SW 1271 (cell line): ENCODE data around the gene KLK12.

ENCODE experiments used
- DNase-seq, 2 experiments: peaks; one replicate each; lab custom pipeline; 2025; lab: John Stamatoyannopoulos, UW

The KLK12 gene

DNA sequence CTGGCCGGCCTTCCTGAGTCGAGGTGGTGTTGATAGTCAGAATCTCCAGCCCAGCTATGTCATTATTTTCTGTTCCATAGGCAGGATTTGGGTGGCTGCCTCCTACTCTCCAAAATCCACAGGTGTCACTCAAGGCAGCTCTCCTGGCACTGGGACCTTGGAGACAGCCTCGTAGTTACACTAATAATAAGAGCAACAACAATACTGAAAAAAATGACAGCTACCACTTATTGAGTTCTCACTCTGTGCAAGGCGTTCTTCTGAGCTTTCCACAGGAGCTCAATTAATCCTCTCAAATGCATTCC is 12.2 kb upstream of the KLK12 start:
- DNase-seq: no peak

DNA sequence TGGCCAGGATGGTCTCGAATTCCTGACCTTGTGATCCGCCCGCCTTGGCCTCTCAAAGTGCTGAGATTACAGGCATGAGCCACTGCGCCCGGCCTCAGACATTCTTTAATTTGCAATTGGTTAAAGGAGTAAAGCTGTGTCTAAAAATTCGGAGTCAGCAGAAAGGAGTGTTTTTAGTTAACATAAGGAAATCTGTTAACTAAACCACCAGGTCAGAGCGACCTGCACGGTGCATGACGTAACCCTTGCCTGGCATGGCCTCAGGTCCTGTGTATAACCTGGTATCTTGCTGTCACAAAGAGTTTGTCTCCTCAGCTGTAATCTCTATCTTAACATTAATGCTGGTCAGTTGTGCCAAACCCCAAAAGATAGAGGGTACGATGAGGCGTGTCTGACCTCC is 9.5 kb upstream of the KLK12 start:
- no peak for DNase-seq

- DNase-seq: no peak
These were observed 8.7 kb upstream of the KLK12 start for GRCh38 chr19:51043497-51043896.

DNA sequence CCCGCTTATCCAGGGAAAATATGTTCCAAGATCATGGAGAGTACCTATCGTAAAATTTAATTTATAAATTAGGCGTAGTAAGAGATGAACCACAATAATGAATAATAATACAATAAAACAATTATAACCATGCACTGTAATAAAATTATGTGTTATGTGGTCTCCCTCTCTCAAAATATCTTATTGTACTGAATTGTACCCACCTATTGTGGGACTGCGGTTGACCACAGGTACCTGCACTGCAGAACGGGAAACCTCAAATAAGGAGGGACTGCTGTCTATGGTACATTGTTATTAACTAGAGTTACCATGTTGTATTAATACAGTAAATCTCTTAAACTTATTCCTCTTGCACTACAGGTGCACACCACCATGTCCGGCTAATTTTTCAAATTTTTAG is 5.3 kb upstream of the KLK12 start:
- DNase-seq: no peak

GRCh38 chr19:51036519-51036918 is 1.7 kb upstream of the KLK12 start:
- no peak for DNase-seq

DNA sequence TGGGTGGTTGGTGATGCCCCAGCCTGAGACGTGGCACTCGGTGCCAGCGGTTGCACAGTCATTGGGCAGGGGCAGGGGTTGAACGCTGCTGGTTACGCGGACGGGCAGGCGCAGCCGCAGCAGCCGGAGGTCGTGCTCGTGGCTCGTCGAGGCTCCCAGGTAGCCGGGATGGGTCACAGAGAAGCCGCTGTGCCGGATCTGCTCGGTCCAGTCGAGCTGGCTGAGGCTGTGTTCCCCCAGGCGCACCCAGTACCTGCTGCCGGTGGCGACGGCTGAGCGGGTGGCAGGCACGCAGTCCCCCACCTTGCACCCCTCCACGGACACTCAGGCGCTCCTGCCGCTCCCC is 2.9 kb downstream of the KLK12 start:
- DNase-seq: no peak

- no peak for DNase-seq
These were observed 3.5 kb downstream of the KLK12 start for GRCh38 chr19:51031220-51031879.

- DNase-seq: no peak
These were observed 4.2 kb downstream of the KLK12 start for GRCh38 chr19:51030631-51031030.

- DNase-seq: no peak
These were observed 5.1 kb downstream of the KLK12 start for GRCh38 chr19:51029718-51030117.

GRCh38 chr19:51027873-51028272 is 6.9 kb downstream of the KLK12 start:
- DNase-seq: no peak

DNA sequence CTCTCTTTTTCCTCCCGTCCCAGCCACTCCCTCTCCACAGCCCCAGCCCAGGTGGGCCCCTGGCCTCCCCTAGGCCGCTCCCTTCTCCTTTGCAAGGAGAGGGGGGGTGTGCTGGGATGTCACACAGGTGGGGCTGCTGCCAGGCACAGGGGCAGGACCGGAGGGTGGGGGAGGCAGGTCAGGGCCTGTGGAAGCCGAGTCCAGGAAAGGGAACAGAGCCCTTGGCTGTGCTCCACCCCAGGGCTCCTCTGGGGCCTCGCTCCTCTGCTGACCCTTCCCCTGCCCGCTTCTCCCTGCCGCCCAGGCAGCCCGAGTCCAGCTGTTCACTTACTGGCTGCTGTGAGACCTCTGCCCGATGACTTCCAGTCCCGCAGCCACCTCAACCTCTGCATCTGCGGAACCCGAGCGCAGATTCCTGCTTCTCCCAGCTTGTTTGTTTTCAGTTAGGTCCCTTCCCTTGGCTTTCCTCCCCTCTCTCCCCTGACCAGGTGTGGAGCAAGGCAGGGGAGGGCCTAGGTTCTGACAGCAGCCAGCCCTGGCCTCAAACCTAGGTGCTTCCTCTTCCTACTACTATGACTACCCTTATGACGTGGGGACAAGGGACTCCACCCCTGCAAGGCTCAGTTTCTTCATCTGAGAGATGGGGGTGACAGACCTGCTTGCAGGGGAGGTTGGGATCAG is 7.5 kb downstream of the KLK12 start:
- DNase-seq: no peak

GRCh38 chr19:51026554-51026831 is 8.3 kb downstream of the KLK12 start, which contains the start of gene KLK11:
Gene KLK11 (minus strand): TSS chr19:51026616. CDS start chr19:51025631, 985 bp downstream.
- no peak for DNase-seq

DNA sequence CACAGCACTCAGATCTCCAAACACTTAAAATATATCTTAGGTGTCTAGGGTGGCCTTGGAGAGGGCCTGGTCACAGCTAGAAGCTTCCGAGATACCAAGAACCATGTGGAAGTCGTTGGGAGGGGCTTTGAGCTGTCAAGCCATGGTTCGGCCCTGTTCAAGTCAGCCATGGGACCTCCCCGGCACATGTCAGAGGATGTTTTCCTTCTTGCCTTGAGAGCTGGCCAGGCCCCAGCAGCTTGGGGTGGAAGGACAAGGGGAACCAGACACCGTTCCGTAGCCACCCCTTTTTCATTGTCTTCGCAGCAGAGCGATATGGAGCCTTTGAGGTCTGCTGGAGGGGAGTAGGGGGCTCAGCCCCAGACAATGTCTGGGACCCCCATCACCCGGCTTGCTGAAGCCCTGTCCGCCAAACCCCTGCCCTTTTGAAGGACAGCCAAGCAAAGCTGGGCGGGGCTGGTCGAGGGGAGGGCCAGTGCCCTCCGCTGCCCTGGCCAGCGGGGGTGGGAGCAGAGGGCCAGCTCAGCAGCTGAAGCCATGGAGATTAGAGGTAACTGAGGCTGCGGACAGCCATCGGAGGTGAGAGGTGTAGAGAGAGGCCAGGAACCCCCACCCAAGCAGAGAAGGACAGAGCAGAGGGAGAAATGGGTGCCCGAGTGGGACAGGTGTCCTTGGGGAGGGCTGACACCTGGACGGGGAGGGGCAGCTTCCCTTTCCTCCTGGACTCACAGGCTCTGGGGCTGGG is 8.8 kb downstream of the KLK12 start:
- no peak for DNase-seq

DNA sequence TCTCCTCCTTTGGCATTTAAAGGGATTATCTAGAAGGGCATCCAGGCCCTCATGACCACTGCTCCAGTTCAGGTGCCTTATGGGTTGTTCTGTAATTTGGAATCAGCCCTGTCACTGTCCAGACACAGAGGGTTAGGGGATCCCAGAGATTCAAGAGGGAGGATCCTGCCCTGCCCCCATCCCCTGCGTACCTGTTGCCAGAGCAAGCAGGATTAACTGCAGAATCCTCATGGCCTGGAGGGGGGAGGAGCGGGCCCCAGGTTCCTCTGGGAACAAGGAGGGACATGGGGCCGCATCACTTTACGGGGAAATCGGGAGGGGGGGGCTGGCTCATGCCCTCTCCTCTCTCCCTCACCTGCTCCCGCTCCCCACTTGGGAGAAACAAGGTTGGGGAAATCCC is 9.4 kb downstream of the KLK12 start:
- no peak for DNase-seq

- no peak for DNase-seq
These were observed 9.9 kb downstream of the KLK12 start for GRCh38 chr19:51024924-51025323.

- DNase-seq: no peak
These were observed 10.9 kb downstream of the KLK12 start for GRCh38 chr19:51023946-51024345.

- no peak for DNase-seq
These were observed 12.3 kb downstream of the KLK12 start for GRCh38 chr19:51022526-51022925.

DNA sequence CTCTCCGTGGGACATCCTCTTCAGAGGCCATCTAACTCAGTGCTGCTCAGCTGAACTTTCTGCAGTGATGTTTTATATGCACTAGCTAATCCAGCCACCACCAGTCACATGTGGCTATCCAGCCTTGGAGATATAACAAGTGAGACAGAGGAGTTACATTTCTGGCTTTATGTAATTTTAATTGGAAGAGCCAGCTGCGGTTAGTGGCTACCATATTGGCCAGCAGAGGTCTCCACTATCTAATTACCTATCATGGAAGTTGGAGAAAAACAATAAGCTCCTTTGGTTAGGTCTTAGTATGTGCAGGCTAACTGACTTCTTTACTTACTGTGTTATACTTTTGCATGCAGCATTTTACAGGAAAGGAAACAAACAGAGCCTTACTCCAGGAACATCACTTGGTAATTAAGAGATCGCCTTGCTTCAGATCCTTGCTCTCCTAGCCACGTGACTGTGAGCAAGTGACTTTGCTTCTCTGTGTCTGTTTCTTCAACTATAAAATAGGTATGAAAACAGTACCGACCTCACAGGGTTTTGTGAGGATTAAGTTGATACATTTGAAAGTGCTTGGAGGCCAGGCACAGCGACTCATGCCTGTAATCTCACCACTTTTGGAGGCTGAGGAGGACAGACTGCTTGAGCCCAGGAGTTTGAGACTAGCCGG is 13.7 kb downstream of the KLK12 start:
- DNase-seq: peak in 1 of 2 experiments; percentile 59

DNA sequence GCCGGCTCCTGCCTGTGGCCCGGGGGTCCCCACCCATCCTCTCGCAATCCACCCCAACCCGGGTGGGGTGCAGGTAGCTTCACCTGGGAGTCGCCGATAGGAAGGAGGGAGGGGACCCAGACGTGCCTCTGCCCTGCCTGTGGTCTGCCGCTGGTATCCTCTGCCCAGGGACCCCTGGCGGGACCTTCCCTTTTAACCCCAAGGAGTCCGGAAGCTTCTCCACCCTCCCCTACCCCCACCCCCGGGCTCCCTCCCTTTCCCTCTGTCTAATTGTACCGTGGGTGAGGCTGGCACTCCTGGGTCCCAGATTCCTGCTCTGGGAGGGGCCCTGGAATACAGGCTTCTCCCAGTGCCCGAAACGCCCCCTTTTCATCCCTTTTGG is 15.3 kb downstream of the KLK12 start, which contains the start of gene KLK10:
TSS of gene KLK10 (minus strand) at position 166 of the 382 bp plus-strand sequence. CDS start 579 bp downstream, outside the sequence.
- no peak for DNase-seq

GRCh38 chr19:51018745-51019543 is 15.9 kb downstream of the KLK12 start:
- DNase-seq: no peak

DNA sequence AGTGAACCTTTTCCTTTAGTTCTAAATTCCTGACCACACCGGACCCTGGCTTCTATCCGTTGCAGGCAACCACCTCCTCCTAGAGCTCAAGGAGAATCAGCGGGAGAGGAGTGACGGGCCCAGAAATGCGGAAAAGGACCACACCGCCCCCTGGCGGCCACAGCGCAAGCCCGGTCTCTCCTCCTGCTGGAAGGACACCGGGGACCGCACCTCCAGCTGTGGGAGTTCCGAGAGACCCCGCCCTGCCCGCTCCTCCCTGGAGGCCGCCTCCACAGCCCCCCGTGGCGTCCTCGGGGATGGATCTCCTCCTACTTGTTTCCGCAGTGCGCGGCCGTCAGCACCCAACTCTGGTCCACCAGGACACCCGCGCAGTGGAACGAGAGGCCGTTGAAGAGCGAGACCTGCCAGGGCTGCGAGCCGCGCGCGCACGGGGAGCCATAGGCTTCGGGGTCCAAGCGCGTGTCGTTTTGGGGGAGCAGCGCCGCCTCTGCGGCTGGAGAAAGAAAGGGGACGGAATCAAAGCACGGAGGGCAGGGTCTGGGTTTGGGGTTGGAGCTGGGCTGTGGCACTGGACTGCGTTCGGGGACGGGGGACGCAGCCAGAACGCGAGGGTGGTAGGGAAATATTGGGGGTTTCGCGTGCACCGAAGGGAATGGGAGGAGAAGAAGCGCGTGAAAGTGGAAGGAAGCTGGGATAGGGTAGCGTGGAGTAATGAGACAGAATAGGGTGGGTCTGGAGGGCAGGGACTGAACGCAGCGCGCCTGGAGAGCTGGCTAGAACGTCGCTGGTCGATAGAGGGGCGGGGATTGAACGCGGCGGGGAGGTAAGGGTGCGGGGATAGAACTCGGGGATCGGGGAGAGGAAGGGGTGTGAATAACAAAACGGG is 17.8 kb downstream of the KLK12 start:
- peak; percentile 36 to 70 for DNase-seq
